Heart right ventricle (tissue), 16 donors: ENCODE measurements around the gene PRKCD. TPM values are rescaled to one million over a fixed set of nuclear protein-coding genes. Genes with fewer than 3 reads are reported as not detected.

Source experiments
- ATAC-seq, 8 donors: fragments of 200-7000 bp; cut with Tn5 transposase; one replicate each; pipeline ENCODE4 v1.9.1; 2020; ENCODE audit warnings: mild to moderate bottlenecking in 8 of 8, moderate library complexity in 8 of 8, moderate number of reproducible peaks in 1 of 8
- DNase-seq, 2 donors: peaks; one replicate each; pipeline ENCODE4 v3.0.0-alpha.2; 2020
- H3K27ac ChIP-seq, 10 donors: fragments of 200-600 bp; sonication (generic) in 2 of 10; one replicate each; pipeline versions ENCODE4 v1.5.0 to v1.8.0; 2020 to 2022; ENCODE audit warnings: mild to moderate bottlenecking in 3 of 10
- H3K27me3 ChIP-seq, 7 donors: fragments of 200-600 bp; one replicate each; pipeline ENCODE4 v1.8.0; 2021 to 2022; ENCODE audit warnings: mild to moderate bottlenecking in 2 of 7
- H3K36me3 ChIP-seq, 9 donors: fragments of 200-600 bp; sonication (generic) in 1 of 9; one replicate each; pipeline versions ENCODE4 v1.5.0 to v1.8.0; 2020 to 2022; ENCODE audit warnings: mild to moderate bottlenecking in 2 of 9
- H3K4me1 ChIP-seq, 9 donors: fragments of 200-600 bp; sonication (generic) in 1 of 9; one replicate each; pipeline versions ENCODE4 v1.5.0 to v1.8.0; 2020 to 2022; ENCODE audit warnings: mild to moderate bottlenecking in 4 of 9
- H3K4me3 ChIP-seq, 10 donors: fragments of 200-600 bp; sonication (generic) in 2 of 10; one replicate each; pipeline versions ENCODE4 v1.5.0 to v1.8.0; 2020 to 2022; ENCODE audit warnings: mild to moderate bottlenecking in 7 of 10, moderate library complexity in 2 of 10
- H3K9me3 ChIP-seq, 11 donors: fragments of 200-600 bp in 10 of 11; sonication (generic) in 2 of 11; one replicate each; pipeline versions ENCODE4 v1.5.0 to v1.8.0; 2013 to 2022; ENCODE audit warnings: mild to moderate bottlenecking in 2 of 11, control low read depth in 1 of 11, moderate library complexity in 1 of 11
- CTCF ChIP-seq, 9 donors: fragments of 200-600 bp; sonication (generic) in 2 of 9; IDR thresholded peaks; one replicate each; pipeline versions ENCODE4 v1.5.0 to v1.8.0; 2021 to 2022; ENCODE audit warnings: antibody characterized with exemption in 9 of 9, mild to moderate bottlenecking in 5 of 9, moderate library complexity in 1 of 9
- WGBS, 2 donors: extraction: QIAGEN DNeasy Blood & Tissue Kit; methylation state at CpG; one replicate each; pipeline ENCODE4 v1.1.7; 2013; ENCODE audit warnings: inconsistent platforms in 1 of 2; 5-methylcytosine and 5-hydroxymethylcytosine counted together
- intact Hi-C, 10 donors: fragments of 100-400 bp; cut with DNase I; formaldehyde crosslinking; loops; one replicate each; pipeline versions ENCODE4 v1.11.1 to v1.14.2; 2022
- polyA plus RNA-seq, 2 donors: library from polyadenylated mRNA; stranded (reverse); fragments of 200-250 nt; gene quantifications; one replicate each; pipeline ENCODE4 v1.2.3, GENCODE V29; 2013
- total RNA-seq, 10 donors: library from RNA; stranded (reverse); fragmentation: NEBNext Ultra II Directional in 3 of 10; extraction: Animal tissue kit (Norgen Biotek cat#: 25700) in 3 of 10; gene quantifications; one replicate each; pipeline versions ENCODE4 v1.2.1 to v1.2.4, GENCODE V29; 2021 to 2023
- donor health status: Arrhythmogenic right ventricular cardiomyopathy.
- donor health status: ischemic (EF 13 %, LVEDD 7.1; RV severe dilation, severe dysfunction).
- donor health status: healthy with polysubstance abuse.
- donor health status: DM: no; HTN: yes; CAD: no.
- donor health status: DM: no; HTN: no; CAD: no.
- donor health status: ischemic (EF 25% LVEDD 6.9; RV normal size, moderate dysfunction).
- donor health status: ischemic (EF 25% LVEDD 5.7; RV mildly dilated, moderate dysfunction).
- donor health status: healthy.
- donor health status: DM: yes; HTN: yes; CAD: no.
- donor health status: Ischemic cardiomyopathy.
- donor health status: ischemic (EF 35%, LVEDD 5.7; RV mildly dilated, moderate dysfunction).
- donor health status: nonischemic (EF 11% LVEDD 7.7; RV severe dilation, severe dysfunction).
- donor health status: DM: yes; HTN: yes; CAD: no.
- donor health status: PGD.
- donor health status: ischemic (EF 29% LVEDD 5.4; RV normal size, mild dysfunction).
- donor health status: nonischemic (EF 23%, LVEDD 6.1; RV moderate dilation, normal function).

PRKCD gene
- total and polyA plus RNA-seq, 12 donors: 6.6 to 28.3 (median 8.3) TPM

GRCh38 chr3:53218131-53218530 lies 57.1 kb downstream of the PRKCD start:
- peaks cover 0 to 7% (median 0%) of the 10 kb centered on the region in 7 donors for H3K27me3 ChIP-seq
- H3K4me3 ChIP-seq: no peak overlapping the region
- peaks cover 0 to 21% (median 0%) of the 10 kb centered on the region in 9 donors for H3K4me1 ChIP-seq
- ATAC-seq (peak in 3 of 8 donors; percentile 43 to 47 (median 44)), DNase-seq (no peak)
- H3K9me3 ChIP-seq: peaks cover 0 to 3% (median 0%) of the 10 kb centered on the region in 11 donors
- WGBS, 2 donors: 76 to 90% methylated on average over 2 of the region's 2 CpGs
- peaks cover 0 to 10% (median 0%) of the 10 kb centered on the region in 9 donors for H3K36me3 ChIP-seq
- H3K27ac ChIP-seq: no peak overlapping the region
- intact Hi-C loops: no loop called here
- no peak for TF ChIP-seq CTCF (IDR thresholded peaks at IDR 0.05)

DNA sequence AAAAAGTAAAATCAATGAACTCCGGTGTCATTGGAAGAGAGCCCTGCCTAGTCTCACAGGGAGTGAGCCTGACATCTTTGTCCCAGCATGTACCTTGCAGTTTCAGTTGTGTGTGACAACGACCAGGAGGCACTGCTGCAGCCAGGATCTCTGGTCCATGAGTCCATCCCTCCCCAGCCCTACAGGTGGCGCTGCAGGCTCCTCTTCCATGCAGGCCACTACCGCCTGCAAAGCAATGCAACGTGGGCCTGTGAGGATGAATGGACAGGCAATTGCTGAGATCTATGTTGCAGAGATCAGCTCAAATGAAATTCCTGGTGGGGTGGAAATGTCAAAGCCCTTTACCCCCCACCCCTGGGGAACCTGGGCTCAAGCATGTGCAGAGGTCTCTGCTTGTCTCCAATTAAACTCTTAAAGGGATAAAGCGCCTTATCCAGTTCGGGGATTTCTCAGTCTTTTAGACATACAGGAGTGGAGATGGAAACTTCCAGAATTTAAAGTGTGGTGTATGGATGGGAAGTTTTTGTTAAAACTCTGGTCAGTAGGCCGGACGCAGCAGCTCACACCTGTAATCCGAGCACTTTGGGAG lies 59.0 kb downstream of the PRKCD start:
- 46 to 49% methylated on average over 10 of the region's 10 CpGs for WGBS, 2 donors
- intact Hi-C loops: loop anchor here in 3 of 10 donors (5.0 to 10.0 kb wide), 3 partner anchors 485 to 495 kb away; no protein-coding TSS in a partner anchor
- Histone ChIP-seq H3K4me1 (peaks cover 0 to 21% (median 0%) of the 10 kb centered on the region in 9 donors), H3K4me3 (no peak overlapping the region), H3K27me3 (peaks cover 0 to 7% (median 0%) of the 10 kb centered on the region in 7 donors), H3K9me3 (peaks cover 0 to 3% (median 0%) of the 10 kb centered on the region in 11 donors), H3K36me3 (peaks cover 0 to 29% (median 1%) of the 10 kb centered on the region in 9 donors), H3K27ac (no peak overlapping the region)
- TF ChIP-seq CTCF (IDR thresholded peaks at IDR 0.05): peak; percentile 63 to 97 (median 86)
- DNase-seq: peak; percentile 74 to 84
- peak; percentile 64 to 86 (median 78) for ATAC-seq

GRCh38 chr3:53221345-53221744 lies 60.3 kb downstream of the PRKCD start:
- H3K4me1 ChIP-seq: peaks cover 0 to 21% (median 0%) of the 10 kb centered on the region in 9 donors
- TF ChIP-seq CTCF (IDR thresholded peaks at IDR 0.05): no peak
- DNase-seq (no peak), ATAC-seq (no peak)
- WGBS, 2 donors: 87 to 92% methylated on average over 4 of the region's 4 CpGs
- no peak overlapping the region for H3K27ac ChIP-seq
- H3K36me3 ChIP-seq: peaks cover 0 to 42% (median 15%) of the 10 kb centered on the region in 9 donors
- no peak overlapping the region for H3K4me3 ChIP-seq
- H3K27me3 ChIP-seq: peaks cover 0 to 7% (median 0%) of the 10 kb centered on the region in 7 donors
- peaks cover 0 to 1% (median 0%) of the 10 kb centered on the region in 11 donors for H3K9me3 ChIP-seq
- intact Hi-C loops: loop anchor here in 3 of 10 donors (5.0 to 10.0 kb wide), 3 partner anchors 483 to 493 kb away; no protein-coding TSS in a partner anchor

- H3K4me3 ChIP-seq: no peak overlapping the region
- H3K27me3 ChIP-seq: peaks cover 0 to 5% (median 0%) of the 10 kb centered on the region in 7 donors
- peaks cover 0 to 47% (median 19%) of the 10 kb centered on the region in 9 donors for H3K36me3 ChIP-seq
- TF ChIP-seq CTCF (IDR thresholded peaks at IDR 0.05): no peak
- intact Hi-C loops: loop anchor here in 3 of 10 donors (5.0 to 10.0 kb wide), 3 partner anchors 483 to 493 kb away; no protein-coding TSS in a partner anchor
- peaks cover 0 to 21% (median 0%) of the 10 kb centered on the region in 9 donors for H3K4me1 ChIP-seq
- 87 to 94% methylated on average over 3 of the region's 3 CpGs for WGBS, 2 donors
- no peak overlapping the region for H3K27ac ChIP-seq
- H3K9me3 ChIP-seq: no peaks in the 10 kb centered on the region
- DNase-seq (no peak), ATAC-seq (no peak)
Measured at GRCh38 chr3:53221827-53222182, 60.8 kb downstream of the PRKCD start.
